Lung microvascular endothelial cell (primary cell): ENCODE measurements around the gene CYP8B1. TPM values are rescaled to one million over a fixed set of nuclear protein-coding genes. Genes with fewer than 3 reads are reported as not detected.
A peak's percentile ranks its signal among the peaks of the same experiment; 100 is the strongest.

Experiments
- DNase-seq, 2 donors: peaks; one replicate each; pipeline versions ENCODE4 v3.0.0 to v3.0.0-alpha.2; 2010; ENCODE audit warnings: low read depth in 2 of 2
- total RNA-seq: library from RNA; depleted of rRNA; stranded (reverse); fragments of >200 nt; gene quantifications from 2 replicates; pipeline ENCODE4 v1.2.1, GENCODE V29; 2014

The CYP8B1 gene, protein sequence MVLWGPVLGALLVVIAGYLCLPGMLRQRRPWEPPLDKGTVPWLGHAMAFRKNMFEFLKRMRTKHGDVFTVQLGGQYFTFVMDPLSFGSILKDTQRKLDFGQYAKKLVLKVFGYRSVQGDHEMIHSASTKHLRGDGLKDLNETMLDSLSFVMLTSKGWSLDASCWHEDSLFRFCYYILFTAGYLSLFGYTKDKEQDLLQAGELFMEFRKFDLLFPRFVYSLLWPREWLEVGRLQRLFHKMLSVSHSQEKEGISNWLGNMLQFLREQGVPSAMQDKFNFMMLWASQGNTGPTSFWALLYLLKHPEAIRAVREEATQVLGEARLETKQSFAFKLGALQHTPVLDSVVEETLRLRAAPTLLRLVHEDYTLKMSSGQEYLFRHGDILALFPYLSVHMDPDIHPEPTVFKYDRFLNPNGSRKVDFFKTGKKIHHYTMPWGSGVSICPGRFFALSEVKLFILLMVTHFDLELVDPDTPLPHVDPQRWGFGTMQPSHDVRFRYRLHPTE
- total RNA-seq = not detected in 2 replicates

DNA sequence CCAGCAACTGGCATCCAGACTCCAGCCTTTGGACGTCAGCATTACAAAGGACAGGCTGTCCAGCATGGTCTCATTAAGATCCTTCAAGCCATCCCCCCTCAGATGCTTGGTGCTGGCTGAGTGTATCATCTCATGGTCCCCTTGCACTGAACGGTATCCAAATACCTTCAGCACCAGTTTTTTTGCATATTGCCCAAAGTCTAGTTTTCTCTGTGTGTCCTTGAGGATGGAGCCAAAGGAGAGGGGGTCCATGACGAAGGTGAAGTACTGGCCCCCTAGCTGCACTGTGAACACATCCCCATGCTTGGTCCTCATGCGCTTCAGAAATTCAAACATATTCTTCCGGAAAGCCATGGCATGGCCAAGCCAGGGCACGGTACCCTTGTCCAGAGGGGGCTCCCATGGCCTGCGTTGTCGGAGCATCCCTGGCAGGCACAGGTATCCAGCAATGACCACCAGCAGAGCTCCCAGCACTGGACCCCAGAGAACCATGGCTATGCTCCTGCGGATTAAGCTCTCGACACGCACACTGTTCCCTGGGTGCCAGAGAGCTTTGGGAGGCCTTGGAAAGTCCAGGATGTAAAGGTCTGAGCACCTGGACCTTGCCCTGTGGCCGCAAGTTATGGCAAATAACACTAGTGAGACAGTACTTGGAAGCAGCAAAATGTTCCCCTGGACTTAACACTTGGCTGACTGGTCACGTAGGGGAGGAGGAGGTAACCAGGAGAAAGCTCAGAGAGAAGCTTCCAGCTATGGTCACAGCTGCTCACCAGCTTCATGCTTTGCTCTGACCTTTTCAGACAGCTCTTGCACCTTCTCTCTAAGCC is at the start of gene CYP8B1:
CYP8B1 (minus strand) TSS at position 555 of the 827 bp plus-strand sequence; CDS start at position 492, 63 bp downstream.
- no peak for DNase-seq

DNA sequence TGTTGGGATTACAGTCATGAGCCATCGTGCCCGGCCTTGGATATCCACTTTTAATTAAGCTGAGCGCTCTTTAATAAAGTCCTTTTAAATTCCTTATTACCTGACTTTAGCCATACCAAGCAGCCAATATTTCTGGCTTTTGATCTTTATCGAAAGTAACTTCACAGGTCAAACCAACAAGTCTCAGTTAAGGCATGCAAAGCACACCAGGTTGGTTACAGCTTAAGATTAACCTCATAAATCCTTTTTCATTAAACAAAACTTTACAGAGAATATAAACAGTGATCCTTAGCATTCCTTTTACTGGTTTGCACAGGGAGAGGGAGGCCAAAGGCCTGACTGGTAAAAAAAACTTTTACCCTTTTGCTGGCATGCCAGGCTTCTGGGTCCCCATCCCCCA is 47.9 kb upstream of the CYP8B1 start:
- no peak for DNase-seq

DNA sequence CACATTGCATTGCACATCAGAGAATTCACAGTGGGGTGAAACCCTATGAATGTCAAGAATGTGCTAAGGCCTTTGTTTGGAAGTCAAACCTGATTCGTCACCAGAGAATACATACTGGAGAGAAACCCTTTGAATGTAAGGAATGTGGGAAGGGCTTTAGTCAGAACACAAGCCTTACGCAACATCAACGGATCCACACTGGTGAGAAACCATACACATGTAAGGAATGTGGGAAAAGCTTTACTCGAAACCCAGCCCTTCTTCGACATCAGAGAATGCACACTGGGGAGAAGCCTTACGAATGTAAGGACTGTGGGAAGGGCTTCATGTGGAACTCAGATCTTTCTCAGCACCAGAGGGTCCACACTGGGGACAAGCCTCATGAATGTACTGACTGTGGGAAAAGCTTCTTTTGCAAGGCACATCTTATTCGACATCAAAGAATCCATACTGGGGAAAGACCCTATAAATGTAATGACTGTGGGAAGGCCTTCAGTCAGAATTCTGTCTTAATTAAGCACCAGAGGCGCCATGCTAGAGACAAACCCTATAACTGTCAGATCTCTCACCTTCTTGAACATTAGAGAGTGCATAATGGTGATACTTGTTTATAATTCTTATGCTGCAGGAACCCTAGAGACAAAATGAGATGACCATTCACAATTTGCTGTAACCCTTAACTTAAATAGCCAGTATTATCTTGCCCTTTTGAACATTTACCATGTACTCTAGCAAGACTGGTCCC is 39.3 kb upstream of the CYP8B1 start:
- no peak for DNase-seq

DNA sequence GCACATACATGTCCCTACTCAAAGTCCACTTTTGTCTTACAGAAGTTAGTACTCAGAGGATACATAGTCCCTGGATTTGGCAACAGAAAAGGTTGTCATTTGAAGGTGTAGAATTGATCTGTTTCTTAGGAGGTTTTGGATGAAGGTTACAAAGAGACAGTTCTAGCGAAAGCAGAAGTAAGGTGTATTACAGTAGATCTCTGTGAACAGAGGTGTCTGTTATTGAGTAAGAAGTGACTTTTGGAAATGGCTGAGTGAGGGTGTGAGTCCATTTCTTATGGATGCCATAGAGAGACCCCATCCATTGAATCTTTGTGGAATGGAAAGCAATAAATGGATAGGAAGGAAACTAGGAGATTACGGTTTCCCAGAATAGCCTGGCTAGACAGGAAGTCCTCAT is 35.9 kb upstream of the CYP8B1 start:
- no peak for DNase-seq

DNA sequence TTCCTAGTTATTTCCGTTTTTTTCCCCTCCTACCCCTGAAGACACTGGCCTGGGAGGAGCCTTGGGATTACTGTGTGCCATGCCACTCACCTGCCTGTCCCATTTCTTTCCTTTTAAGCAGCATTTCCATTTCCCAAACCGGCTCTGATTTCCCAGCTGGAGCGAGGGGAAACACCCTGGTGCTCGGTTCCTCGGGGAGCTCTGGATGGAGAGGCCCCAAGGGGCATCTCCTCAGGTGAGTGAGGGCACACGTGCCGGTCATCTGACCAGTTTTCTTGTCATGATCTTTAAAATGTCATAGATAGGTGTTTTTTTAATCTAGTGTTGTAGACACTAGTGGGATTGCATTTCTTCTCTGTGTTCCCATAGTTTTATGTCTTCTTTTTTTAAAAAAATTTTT is 33.0 kb upstream of the CYP8B1 start:
- no peak for DNase-seq

DNA sequence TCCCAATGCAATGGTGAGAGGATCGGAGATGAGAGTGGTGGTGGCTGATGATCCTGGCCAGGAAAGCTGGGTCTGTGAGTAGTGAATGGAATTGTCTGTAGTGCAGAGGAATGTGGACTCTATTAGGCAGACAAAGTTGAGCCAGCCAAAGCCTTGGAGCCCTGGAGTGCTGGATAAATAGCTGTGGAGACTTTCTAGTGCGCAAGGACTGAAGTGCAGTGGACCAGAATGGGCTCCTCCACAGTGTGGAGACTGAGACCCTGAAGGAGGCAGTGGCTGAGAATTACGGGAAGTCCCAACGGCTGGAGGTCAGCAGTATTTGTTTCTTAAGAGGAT is 31.1 kb upstream of the CYP8B1 start:
- peak in 1 of 2 donors; percentile 1 for DNase-seq

DNA sequence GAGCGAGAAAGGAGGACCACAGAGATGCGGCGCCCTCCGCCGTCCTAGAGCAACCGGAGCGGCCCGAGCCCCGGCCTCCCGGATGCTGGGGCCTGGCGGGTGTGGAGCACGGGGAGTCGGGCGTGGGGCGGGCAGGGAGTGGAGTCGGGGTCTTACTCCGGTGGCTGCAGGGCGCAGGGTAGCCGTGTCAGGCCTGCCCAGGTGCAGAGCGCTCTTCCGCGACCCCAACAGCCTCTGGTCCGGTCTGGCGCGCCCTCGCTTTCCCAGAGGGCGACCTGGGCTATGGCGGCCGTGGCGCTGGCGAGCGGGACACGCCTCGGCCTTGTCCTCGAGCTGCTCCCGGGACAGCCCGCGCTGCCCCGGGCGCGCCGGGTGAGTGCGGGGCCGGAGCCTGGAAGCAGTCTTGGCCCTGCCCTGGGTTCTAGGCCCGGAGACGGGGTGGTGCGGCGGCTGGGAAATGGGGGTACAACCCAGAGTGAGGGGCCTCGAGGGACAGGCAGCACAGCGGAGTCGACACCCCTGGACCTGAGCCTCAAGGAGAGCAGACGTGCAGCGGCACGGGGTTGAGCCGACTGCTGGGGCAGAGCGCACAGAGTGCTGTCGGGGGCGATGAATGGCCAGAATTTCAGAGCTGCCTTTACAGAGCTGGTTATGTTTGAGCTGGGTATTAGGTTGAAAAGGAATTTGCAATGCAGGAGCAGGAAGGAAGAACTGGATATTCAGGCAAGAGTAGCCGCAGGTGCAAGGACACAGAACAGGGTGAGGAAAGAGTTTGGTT is 30.6 kb upstream of the CYP8B1 start, which contains the start of gene ZNF662:
ZNF662 (plus strand) TSS at position 73 of the 778 bp plus-strand sequence. CDS start 1,973 bp downstream, outside the sequence.
- DNase-seq = peak; percentile 20 to 28

DNA sequence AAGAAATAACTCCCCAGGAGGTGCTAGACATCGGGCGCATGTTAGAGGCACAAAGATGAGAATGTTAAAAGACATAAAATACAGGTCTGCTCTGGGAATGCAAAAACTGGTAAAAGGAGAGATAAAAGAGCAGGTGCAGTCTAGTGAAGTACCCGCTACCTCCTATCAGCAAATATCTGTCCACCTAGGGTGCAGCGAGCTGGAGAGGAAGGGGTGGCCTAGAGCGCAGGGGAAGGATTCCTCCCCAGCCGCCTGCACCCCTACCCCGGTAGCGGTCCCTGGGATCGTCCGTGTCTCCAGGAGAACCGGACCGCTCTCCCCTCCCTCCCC is 30.0 kb upstream of the CYP8B1 start:
- DNase-seq = no peak

DNA sequence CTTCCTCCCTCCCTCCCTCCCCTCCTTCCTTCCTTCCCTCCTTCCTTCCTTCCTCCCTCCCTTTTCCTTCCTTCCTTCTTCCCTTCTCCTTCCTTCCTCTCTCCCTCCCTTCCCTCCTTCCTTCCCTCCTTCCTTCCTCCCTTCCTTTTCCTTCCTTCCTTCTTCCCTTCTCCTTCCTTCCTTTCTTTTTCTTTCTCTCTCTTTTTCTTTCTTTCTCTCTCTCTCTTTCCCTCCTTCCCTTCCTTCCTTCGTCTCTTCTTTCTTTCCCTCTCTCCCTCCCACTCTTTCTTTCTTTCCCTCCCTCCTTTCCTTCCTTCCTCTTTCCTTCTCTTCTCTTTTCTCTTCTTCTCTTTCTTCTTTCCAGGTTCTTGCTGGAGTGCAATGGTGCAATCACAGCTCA is 28.4 kb upstream of the CYP8B1 start:
- no peak for DNase-seq

DNA sequence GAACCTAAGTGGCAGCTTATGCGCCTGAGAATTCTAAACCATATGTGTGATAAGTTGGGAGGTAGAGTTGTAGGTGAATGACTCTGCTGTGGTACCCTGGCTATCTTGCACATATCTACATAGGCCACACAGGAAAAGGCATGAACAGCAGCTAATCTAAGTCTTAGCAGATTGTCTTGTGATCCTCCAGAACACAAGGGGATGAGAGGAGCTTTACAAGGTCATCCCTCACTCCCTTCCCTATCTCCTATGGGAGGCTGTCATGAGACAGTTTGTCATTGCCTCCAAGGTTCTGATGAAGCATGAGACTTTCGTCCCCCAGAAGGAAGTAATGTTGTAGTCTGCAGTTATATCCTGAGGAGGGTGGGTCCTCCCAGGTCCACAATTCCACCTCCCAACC is 26.6 kb upstream of the CYP8B1 start:
- no peak for DNase-seq

DNA sequence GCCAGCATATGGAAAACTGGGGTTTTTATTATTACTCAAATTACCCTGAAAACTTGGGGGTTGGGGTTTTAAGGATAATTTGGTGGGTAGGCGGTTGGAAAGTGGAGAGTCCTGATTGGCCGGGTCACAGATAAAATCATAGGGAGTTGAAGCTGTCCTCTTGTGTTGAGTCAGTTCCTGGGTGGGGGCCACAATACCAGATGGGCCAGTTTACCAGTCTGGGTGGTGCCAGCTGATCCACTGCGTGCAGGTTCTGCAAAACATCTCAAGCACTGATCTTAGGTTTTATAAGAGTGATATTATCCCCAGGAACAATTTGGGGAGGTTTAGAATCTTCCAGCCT is 25.4 kb upstream of the CYP8B1 start:
- DNase-seq = no peak

DNA sequence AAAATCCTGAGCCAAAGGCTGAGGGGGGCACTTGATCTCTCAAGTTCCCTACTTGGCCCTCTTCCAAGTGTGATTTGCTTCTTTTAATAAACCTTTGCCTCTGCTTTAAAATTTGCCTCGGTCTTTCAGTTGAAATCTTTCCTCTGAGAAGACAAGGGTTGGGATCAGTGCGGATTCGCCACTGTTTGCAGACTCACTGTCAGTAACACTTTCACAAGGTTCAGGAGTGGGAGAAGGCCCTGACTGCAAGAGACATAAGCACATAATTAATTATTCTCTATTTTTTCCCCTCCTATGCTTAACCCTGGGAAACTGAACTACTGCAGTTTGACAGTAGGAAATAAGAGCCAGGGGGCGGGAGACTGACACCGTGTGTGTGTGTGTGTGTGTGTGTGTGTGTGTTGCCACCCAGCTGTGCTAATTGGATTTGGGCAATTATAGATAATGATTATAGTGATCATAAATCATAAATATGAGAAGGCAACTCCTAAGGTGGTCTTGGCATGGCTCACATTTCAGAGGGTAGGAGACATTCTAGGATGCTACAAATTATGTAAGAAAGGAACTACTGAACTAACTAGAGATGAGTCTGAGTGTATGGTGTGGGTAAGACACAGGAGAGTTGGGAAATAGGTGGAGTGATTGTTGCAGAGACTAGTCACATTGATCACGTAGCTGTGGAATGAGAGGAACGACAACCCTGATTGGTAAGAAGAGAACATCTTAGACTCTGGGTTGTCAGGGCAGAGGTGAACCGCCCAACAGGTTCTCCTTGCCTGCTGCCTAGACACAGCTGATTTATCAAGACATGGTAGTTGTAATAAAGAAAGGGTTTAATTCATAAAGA is 24.8 kb upstream of the CYP8B1 start:
- no peak for DNase-seq

DNA sequence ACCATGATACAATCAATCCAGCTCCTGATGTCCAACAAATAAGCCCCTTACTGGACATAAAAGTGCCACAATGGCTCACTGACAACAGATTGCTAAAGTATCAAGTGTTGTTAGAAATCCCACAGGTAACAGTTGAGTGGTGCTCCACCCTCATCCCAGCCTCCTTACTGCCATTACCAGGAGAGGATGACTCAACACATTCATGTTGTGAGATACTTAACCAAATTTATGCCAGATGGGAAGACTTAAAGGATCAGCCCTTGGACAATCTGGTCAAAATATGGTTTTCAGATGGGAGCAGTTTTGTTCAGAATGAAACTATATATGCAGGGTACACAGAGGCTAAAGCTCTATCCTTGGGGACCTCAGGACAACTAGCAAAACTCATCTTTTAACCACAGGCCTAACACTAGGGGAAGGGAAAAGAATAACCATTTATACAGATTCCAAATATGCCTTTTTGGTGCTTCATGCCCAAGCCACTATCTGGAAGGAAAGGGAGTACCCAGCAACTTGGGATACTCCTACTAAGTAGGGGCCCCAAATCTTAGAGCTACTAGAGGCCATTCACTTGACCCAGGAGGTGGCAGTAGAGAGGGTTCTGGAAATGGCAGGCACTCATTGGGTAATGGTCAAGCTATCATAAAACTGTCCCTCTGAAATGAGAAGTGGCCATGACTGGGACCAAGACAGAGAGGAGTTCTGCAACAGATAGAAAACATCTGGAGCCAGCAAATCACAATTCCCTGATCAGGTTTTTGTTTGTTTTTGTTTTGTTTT is 23.4 kb upstream of the CYP8B1 start:
- DNase-seq = no peak

DNA sequence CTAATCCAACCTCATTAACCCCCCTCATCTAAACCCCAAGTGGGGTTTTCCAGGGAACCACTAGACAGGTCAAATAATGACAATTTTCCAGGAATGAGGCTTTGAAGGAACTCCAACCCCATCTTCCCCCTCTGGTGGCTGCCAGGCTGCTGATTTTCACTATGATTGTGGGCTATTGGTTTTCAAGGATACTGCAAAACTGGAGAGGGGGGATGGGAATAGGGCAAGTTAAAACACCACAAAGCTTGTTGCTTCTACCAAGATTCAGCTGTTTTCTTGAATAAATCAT is 19.8 kb upstream of the CYP8B1 start:
- DNase-seq = no peak

DNA sequence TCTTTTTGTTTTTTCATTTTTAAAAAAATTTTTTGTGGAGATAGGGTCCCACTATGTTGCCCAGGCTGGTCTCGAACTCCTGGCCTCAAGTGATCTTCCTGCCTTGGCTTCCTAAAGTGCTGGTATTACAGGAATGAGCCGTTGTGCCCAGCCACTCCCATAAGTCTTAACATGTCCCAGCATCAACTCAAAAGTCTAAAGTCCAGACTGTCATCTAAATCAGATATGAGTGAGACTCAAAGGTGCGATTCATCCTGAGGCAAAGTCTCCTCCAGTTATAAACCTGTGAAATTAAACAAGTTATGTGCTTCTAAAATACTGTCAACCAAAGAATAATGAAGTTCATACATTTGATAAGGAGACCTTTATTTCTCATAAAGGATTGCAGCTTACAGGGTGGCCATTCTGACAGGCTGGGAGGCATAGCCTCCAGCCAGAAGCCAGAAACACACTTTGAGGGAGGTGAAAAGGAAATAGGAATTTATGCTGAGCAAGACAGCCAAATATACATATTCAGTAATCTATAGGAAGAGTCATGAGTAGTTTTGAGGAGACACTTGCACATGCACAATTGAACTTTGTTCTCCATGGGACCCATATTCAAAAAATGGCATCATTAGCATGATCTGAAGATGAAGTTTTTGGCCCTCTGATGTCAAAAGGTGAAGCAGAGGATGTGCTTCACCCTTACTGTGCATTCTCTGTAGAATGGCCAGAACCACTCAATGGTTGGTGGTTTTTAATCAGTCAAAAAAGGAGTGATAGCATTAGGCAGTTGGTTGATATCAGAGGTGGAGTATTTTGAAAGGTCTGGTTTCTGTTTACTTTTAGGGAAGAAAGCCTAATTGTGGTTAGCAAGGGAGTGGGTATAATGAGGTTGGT is 19.3 kb upstream of the CYP8B1 start:
- no peak for DNase-seq

DNA sequence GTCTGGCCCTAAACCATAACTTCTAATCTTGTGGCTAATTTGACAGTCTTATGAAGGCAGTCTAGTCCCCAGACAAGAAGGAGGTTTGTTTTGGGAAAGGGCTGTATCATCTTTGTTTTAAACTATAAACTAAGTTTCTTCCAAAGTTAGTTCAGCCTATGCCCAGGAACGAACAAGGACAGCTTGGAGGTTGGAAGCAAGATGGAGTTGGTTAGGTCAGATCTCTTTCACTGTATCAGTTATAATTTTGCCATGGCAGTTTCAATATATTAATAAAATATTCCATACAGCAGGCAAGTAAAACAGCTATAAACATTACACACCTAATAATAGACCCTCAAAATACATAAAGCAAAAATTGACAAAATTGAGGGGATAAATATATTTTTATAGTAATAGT is 17.1 kb upstream of the CYP8B1 start:
- DNase-seq = no peak

DNA sequence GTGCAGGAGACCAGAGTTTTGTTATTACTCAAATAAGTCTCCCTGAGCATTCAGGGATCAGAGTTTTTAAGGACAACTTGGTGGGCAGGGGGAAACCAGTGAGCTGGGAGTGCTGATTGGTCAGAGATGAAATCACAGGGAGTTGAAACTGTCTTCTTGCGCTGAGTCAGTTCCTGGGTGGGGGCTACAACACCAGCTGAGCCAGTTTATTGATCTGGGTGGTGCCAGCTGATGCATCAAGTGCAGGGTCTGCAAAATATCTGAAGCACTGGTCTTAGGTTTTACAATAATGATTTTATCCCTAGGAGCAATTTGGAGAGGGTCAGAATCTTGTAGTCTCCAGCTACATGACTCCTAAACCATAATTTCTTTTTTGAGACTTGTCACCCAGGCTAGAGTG is 16.5 kb upstream of the CYP8B1 start:
- no peak for DNase-seq

DNA sequence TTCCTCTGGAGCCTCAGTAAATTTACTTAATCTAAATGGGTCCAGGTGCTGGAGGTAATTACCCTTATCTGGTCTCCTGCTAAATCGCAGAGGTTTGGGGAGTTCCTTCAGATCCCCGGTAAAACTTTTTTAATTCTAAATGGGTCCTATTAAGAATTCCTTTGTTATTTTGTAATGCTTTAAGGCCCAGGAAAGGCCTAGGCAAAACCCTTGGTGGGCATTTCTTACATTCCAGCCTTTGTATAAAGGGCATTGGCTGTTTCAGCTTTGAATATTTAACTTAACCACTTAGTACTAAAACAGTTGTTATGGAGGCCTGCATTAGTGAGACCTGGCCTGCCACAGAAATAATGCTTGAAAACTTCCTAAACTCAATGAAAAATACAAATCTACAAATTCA is 15.4 kb upstream of the CYP8B1 start:
- no peak for DNase-seq

DNA sequence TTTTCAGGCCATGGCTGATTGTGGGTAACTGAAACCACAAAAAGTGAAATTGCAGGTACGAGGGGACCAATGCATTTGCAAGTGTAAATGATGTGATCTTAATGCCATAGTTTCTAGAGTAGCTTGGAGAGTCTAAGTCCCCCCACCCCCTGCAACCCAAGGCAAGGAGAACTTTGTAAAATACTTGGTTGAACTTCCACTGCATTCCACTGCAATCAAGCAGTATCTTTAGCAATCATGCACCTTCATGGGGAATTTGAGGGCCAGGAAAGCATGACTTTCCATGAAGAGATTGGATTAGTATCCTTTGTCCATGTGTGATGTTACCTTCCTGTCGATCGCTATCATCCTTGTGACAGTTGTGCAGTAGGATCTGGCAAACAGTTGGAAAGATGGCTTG is 11.4 kb upstream of the CYP8B1 start:
- no peak for DNase-seq
